ENCODE results near the gene FGF3.

FGF3 gene

DNA sequence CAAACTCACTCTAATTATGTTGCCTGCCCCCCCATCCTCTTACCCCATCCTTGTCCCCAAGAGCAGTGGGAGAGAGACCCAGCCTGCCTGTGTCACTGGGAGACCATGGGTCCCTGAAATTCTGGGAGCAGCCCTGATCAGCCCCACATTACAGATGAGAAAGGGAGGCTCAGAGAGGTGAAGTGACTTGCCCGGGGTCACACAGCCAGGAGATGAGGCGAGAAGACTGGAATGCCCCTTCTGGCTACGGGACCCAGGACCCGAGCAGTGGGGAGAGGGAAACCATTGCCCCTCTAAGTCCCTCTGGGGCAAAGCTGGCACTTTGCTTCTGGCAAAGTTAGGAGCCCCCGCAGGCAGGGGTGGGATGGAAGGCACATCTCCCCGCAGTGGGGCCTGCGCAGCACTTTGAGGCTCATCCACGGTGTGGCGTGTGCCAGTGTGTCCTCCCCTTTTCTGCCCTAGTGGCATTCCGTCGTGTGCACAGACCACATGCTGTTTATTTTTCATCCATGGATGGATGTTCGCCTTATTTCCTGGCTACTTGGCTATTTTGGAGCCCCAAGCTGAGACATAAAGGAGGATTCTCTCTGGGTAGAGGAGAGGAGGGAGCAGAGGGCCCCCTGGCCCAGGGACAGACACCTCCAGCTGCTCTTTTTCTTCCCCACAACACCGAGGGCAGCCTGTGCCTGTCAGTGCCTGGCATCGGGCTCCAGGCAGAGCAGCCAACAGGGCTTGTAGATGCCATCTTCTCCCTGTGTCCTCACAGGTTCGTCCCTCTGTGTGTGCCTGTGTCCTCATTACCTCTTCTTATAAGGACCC, 3.7 kb upstream of the FGF3 start:
- DNase-seq: no peak

DNA sequence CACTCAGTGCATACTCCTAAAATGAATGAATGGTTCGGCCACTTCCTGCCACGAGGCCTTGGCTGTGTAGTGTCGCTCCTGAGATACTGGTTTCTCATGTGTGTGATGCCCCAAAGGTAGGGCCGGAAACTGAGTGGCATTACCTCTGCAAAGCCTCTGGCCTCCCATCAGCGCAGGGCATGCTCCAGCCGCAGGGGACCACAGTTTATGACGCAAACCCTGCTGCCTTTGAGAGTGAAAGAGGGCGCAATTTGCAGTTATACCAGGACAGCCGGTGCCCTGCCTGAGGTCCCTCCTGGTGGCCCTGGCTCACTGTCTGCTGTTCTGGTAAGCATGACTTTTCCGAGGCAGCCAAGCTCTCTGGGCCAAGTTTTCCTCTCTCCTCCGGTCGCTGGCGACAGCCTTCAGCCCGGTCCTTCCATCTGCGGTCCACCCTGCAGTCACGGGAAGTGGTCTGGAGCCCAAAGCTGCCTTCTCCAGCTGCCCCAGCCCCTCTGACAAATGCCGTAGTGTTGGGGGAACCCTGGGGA, 2.4 kb upstream of the FGF3 start:
- no peak for DNase-seq

DNA sequence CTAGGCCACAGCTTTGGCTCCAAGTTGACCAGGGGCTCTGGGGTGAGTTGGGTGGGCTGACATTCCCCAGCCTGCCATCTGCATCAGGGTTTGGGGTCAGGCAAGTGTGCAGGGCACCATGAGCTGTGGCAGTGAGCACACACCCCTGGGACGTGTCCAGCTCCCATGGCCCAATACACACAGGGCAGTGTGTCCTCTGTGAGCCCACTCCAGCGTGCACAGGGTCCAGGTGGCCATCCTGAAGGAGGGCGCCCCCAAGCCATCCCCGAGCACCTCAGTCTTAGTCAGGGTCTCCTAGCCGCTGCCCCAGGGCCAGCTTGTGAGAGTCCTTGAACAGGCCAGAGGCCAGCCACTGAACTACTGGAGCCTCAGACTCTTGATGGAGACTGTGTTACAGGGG, 1.2 kb upstream of the FGF3 start:
- DNase-seq: no peak

DNA sequence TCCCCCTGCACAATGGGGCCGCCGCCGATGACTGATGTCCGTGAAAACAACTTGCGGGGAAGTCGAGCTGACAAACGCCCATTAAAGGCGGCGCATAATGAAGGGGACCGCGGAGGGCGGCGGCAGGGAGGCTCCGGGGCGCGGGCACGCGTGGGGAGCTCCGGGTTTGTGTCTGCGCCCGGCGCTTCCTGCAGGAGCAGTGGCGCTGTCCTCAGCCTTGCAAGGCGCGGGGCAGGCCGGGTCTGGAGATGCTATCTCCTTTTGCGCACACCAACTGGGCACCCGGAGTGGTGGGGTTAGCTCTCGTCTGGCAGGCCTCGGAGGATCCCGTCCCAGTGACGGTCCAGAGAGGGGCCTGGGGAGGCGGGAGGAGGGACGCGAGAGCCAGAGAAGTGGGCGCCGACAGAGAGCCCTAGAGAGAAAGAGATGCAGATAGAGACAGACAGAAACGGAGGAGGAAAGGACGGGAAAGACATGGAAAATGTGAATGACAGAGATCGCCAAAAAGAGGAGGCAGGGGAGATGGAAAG, 390 bp upstream of the FGF3 start:
- DNase-seq: no peak

DNA sequence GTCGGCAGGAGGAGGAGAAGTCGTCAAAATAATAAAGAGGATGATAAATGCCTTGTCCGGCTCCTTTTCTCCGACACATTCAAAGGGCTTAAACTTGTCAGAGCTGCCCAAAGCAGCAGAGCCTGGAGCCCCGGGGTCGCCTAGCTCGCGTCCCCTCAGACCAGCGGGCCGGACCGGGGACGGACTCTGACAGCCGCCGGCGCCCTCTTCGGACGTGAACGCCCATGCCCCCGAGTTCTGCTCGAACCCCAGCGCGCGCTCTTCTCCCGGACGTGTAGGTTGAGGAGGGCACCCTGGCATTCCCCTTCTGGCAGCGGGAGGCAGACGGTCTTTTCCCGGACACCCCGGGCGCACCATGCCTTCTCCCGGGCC, 999 bp downstream of the FGF3 start:
- no peak for DNase-seq

DNA sequence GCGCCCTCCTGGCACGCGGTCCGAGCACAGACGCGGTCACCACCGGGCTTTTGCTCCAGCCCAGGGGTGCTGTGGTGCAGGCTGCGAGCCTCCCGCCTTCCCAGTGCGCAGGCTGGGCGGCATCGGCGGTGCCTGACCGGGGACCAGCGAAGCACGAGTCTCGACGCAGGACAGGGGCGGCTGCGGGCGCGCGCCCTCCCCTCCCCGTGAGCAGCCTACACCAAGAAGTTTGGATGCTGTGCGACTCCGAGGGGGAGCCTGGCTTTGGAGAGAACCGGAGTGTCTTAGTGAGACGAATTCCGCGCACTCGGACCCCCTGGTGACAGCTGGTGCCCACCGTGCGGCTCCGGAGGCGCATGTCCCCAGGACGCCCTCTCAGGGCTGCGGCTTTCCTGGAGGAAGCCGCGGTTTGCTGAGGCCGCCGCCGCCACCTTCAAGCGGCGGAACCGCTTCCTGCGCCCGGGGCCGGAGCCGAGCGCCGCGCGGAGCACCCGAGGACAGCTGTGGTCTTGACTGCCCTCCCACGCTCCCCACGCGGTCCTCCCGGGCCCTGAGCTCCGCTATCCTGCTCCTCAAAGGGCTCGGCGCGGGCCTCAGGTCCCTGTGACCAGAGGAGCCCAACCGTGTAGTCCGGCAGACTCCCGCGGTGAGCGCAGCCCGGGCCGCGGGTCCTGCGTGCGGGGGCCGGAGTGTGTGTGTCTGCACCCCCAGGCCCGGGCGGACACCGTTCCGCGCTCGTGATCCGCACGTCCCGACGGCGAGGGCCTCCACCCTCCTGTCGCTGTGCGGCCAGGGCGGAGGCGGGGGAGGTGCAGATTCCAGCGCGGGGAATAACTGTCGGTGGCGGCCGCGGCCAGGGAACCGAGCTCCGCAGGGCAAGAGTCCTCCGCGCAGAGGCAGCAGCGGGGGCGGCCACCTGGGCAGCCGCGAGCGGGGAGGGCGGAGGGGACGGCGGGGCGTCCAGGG, 1.7 kb downstream of the FGF3 start:
- DNase-seq: no peak

DNA sequence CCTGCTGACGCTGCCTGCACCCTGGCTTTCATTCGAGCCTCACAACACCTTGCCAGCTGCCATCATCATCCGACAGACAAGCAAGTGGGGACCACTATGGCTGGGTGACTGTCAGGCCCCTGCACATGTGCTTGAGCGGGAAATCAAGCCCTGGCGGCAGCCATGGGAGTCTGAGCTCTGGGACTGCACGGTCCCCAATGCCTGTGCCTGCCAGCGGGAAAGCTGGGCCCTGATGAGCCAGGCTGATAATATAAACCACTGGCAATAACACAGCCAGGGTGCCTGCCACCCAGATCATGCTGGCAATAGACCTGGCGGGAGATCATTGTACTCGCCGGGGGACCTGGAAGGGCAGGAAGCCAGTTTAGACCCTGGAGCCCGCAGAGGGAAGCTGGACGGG, 2.5 kb downstream of the FGF3 start:
- DNase-seq: no peak

DNA sequence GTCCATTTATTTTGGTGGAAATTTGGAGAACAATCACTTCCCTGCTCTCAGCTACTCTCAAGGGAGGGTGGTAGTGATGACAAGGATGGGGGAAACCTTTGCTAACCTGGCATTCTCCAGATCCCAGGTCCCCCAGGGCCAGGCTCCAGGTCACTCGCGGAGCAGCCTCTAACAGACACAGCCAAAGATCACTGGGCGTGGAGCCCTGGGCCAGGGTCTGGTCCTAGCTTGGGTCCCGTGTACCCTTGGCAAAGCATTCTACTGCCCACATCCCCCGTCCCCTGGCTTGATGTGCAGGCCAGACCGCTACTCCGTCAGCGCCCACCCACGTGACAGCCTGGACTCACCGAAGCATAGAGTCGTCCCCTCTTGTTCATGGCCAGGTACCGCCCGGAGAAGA, 3.2 kb downstream of the FGF3 start:
- no peak for DNase-seq

DNA sequence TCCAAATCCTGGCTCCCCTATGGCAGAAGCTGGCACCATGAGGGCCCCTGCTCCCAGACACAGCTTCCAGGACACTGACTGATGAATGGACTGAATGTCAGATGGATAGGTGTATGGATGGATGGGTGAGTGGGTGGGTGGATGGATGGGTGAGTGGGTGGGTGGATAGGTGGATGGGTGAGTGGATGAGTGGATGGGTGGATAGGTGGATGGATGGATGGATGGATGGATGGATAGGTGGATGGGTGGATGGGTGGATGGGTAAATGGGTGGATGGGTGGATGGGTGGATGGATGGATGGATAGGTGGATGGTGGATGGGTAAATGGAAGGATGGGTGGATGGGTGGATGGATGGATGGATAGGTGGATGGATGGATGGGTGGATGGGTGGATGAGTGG, 4.3 kb downstream of the FGF3 start:
- DNase-seq: no peak

DNA sequence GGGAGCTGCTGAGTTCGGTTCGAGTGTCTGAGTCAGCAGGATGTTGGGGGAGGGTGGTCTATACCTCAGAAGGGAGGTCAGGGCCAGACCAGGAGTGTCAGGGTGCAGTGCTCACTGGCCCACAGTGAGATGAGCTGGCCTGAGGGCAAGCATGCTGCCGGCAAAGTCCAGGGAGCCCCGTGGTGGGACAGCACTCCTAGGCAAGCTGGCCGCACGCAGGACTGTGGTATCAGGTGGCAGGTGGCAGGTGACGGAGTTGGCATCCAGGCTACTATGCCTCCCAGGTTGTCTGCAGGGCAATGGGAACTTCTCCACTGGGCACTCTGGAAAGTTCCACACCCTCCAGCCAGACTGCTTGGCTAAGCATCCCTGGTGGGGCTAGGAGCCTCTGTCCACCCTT, 4.8 kb downstream of the FGF3 start:
- DNase-seq: no peak

DNA sequence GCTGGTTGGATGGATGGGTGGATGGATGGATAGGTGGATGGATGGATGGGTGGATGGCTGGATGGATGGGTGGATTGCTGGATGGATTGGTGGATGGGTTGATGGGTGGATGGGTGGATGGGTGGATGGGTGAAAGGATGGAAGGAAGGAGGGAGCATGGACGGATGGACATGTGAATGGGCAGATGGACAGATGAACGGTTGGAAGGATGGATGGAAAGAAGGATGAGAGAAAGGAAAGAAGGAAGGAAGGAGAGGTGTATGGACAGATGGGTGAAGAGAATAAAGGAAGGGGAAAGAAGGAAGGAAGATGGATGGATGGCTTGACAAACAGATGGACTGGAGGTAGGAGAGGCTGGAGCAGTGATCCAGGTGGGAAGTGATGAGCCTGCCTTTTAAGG, 5.4 kb downstream of the FGF3 start:
- DNase-seq: no peak

DNA sequence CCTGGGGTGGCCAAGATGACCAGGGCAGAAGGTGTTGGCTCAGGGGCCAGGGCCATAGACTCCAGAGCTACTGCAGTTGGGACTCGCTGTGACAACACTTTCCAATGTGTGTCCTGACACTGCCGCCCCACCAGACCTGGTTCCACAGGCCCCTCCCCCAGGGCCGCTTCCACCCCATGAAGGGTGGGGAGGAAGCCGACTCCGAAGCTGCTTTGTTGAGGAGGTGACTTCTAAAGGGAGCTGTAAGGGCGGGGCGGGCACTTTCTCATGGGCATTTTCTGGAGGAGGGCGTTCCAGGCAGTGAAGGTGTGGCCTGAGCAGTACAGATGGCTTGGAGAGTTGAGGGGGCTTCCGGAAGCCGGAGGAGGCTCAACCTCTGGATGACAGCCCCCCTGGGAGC, 6.3 kb downstream of the FGF3 start:
- DNase-seq: no peak

DNA sequence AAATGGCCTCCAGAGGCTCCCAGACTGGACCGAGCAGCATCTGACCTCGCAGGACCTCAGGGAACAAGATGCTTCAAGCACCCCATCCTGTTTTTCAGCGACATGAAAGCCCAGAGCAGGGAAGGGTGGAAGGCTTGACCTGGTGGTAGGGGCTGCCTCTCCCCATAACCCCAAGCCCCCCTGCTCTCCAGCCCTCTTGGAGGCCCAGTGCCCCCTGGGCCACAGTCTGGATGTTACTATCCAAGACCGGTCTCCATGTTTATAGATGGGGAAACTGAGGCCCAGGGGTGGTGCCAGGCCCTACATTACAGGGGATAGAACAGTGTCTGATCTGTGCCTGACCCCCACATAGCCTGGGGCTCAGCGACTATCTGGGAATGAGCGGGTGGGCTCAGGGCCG, 7.0 kb downstream of the FGF3 start:
- no peak for DNase-seq

DNA sequence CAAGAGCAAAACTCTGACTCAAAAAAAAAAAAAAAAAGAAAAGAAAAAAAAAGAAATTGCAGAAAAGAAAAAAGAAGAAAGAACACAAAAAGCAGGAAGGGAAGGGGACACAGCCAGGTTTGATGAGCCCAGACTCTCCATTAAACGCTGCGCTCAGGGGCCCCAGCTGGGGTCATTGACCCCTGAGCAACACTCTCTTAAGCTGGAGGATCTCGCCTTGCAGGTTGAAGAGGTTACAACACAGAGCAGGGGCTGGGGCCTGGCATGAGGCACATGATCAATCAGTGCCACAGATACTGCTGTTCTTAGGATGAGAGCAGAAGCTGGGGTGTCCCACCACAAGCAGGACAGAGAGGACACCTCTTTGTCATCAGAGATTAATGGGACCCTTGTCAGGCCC, 7.8 kb downstream of the FGF3 start:
- DNase-seq: no peak

DNA sequence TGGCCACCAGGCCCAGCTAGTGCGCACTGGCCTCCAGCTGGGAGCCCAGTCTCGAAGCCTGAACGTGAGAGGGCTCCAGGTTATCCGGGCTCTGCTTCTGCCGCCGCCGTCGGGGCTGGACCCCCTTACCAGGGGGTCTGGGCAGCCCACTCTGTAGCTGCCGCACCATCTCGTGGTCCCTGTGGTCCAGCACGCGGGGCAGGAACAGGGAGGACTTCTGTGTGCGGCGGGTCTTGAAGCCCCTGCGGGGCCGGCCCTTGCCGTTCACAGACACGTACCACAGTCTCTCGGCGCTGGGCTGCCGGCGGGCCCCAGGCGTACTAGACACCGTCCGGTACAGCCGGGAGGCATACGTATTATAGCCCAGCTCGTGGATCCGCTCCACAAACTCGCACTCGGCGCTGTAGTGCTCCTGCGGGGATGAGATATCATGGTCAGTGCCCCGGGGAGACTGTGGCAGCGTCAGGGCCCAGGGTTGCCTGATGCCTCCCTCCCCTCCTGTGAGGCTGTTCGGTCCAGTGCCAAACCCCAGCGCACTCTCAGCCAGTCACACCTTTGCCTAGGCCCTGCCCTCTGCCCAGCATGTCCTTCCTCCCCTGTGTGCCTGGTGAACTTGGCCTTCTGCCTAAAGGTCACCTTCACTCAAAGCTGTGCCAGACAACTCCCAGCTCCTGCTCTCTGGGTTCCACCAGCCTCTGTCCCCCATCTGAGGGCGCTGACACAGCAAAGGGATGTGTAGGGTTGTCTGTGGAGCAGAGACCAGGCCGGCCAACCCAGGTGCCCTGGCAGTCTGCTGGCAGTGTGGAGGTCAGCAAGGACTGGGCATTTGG, 8.7 kb downstream of the FGF3 start:
- no peak for DNase-seq

DNA sequence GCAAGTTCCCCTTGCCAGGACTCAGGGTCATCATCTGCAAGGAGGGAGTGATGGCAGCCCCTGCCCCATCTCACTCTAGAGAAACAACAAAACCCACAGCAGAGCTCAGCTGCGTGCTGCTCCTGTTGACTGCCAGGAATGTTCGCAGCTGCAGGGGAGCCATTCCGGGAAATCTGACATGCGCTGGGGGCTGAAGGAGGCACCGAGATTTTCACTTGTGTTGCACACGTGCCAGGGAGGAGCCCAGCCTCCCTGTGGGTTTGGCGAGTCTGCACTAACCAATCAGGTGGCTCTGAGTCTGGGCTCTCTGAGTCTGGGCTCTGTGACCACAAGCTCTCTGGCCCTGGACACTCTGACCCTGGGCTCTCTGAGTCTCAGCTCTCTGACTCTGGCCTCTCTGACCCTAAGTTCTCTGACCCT, 10.5 kb downstream of the FGF3 start:
- no peak for DNase-seq

DNA sequence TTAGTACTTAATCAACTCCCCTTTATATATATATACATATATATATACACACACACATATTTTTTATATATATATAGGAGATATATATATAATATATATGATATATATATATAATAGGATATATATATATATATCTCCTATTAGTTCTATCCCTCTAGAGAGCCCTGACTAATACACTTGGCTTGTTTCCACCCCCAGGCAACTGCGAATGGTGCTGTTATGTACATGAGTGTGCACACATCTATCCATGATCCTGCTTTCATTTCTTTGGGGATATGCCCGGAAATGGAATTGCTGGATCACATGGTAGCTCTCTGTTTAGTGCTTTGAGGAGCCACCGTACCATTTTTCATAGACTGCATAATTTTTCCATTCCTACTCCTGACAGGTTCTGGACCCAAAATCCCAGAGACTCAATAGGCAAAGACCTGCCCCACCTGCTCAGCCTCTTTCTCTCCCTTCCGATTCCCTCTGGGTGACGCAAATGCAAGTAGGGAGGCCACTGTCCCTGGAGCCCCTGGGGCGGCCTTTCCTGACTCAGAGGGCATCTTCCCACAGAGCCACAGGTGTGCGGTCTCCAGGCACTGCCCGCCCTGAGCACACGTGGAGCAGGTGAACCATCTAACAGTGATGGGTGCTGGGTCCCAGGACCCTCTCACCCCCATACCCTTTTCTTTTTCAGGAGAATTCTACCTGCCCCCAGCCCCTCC, 12.0 kb downstream of the FGF3 start:
- DNase-seq: no peak

DNA sequence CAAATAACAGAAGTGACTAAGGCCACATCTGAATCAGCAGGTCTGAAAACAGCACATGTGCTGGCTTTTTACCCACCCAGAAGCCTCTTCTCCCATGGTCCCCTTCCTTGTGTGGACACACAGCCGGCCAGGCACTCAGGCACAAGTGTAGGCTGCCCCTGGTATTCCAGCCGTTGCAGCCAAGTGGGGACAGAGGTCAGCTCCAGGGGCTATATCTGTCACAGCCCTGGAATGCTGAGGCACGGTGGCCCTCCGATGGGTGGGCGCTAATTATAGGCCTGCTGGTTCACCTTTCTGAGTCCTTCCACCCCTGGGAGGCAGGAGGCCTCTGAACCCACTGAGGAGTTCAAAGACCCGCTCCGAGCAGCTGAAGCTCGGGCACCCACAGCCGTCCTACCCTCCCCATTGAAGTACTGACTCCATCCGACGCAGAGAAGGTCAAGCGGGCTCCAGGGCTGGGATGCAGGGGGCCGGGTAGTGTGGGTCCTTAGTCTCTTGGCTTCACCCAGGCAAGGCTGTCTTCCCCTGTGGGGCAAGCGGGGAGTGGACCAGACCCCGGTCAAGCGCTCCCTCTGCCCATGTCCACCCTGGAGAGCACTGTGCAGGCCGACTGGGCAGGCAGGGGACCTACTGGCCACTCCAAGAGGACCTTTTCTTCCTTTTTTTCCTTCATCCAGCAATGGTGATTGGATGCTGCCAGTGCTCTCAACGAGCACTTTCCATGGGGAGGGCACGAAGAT, 14.3 kb downstream of the FGF3 start:
- DNase-seq: no peak

DNA sequence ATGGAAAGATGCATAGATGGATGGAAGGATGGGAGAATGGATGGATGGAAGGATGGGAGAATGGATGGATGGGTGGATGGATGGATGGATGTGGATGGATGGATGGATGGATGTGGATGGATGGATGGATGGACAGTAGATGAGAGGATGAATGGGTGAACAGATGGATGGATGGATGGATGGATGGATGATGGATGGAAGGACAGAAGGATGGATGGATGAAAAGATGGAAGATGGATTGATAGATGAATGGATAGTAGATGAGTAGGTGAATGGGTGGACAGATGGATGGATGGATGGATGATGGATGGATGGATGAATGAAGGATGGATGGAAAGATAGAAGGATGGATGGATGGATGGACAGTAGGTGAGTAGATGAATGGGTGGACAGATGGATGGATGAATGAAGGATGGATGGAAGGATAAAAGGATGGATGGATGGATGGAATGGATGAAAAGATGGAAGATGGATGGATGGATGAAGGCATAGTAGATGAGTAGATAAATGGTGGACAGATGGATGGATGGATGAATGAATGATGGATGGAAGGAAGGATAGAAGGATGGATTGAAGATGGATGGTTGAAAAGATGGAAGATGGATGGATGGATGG, 15.5 kb downstream of the FGF3 start:
- no peak for DNase-seq

DNA sequence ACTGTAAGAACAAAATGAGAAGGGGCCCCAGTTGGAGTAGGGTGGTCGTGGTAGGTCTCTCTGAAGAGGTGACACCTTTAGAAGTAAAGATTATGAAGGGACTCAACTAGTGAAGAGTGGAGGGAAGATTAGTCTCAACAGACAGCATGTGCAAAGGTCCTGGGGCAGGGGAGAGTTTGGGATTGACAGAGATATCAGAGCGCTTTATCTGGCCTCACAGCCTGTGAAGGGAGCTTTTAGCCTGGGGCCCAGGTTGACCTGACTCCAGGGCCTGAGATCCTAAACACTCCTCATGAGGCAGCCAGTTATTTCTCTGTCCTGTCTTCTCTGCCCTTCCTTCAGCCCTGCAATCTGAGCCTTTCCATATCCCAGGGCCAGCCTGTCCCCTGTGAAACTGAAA, 16.2 kb downstream of the FGF3 start:
- no peak for DNase-seq

DNA sequence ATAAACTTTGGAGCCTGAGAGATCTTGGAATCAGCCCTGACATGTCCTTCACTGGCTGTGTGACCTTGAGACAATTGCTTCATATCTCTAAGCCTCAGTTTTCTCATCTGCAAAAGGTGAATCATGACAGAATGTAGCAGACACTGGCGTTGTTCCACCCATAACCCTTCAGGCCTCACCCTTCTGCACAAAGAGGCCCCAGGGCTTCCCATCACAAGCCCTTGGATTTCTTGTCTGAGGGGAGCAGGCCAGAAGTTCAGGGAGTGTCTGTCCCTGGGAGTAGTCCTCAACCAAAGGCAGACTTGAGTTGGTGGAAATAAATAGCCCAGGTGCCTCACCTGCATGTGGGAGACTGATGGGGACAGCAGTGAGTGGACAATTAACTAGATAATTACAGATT, 16.6 kb downstream of the FGF3 start:
- DNase-seq: no peak

Measured in stimulated activated naive CD4-positive, alpha-beta T cell treated with Interleukin-2 at 50 U/mL for 16 hours (primary cell).